HCT116 (cell line): Measurements from ENCODE around the gene TNFRSF25. TPM values are rescaled to one million over a fixed set of nuclear protein-coding genes. Genes with fewer than 3 reads are reported as not detected.

ENCODE experiments used
- ATAC-seq: fragments of 200-7000 bp; cut with Tn5 transposase; 2 replicates; pipeline ENCODE4 v1.9.1; 2020; ENCODE audit warnings: mild to moderate bottlenecking, moderate library complexity
- BruUV-seq: library from RNA; stranded (reverse); fragments of 400-500 nt; replicated peaks from 2 replicates; lab custom pipeline; 2021; lab: Mats Ljungman, UMichigan
- CTCF ChIA-PET: fragments of 300-600 bp; sonication (Branson Sonifier 250); formaldehyde crosslinking; loops from one replicate; lab custom pipeline; 2021; ENCODE audit warnings: antibody characterized with exemption; lab: Charles Lee
- POLR2A ChIA-PET: fragments of 300-600, 350-600 bp; sonication (Branson Sonifier 250); formaldehyde crosslinking; loops from one replicate; lab custom pipeline; 2021; ENCODE audit warnings: antibody characterized with exemption; lab: Charles Lee
- RAD21 ChIA-PET, 2 experiments: fragments of 300-600 bp; sonication (Branson Sonifier 250); formaldehyde crosslinking; loops; one replicate each; lab custom pipeline; 2023; ENCODE audit warnings: low total read pairs in 2 of 2; ENCODE audit not compliant: uncharacterized antibody in 2 of 2, unreplicated experiment in 2 of 2, low non-redundant PET in 1 of 2; lab: Charles Lee
- DNase-seq: peaks from one replicate; pipeline ENCODE4 v3.0.0-alpha.2; 2010; ENCODE audit warnings: low read depth, low spot score
- H2AFZ ChIP-seq: fragments of 200-600 bp; shearing (Covaris generic), sonication (generic); 2 replicates; pipeline ENCODE4 v1.6.1; 2017; ENCODE audit warnings: low read depth, mixed run types, mixed read lengths, antibody characterized with exemption, low read length; ENCODE audit not compliant: poor library complexity, severe bottlenecking
- H3K27ac ChIP-seq: 2 replicates; pipeline ENCODE4 v1.5.1; 2012; ENCODE audit warnings: low read depth, low read length
- H3K27me3 ChIP-seq: fragments of 200-600 bp; sonication (generic); 2 replicates; pipeline ENCODE4 v1.6.1; 2016; ENCODE audit warnings: mixed run types, low read length, mixed read lengths; ENCODE audit not compliant: insufficient read depth
- H3K36me3 ChIP-seq, 2 experiments: fragments of 200-500 bp in 1 of 2; fragments of 200-600 bp in 1 of 2; sonication (Bioruptor generic) in 1 of 2; sonication (generic) in 1 of 2; 2 replicates each; pipeline versions ENCODE4 v1.5.1 to v1.6.1; 2014 to 2016; ENCODE audit warnings: low read length in 2 of 2, inconsistent platforms in 1 of 2, mixed read lengths in 1 of 2, mixed run types in 1 of 2; ENCODE audit not compliant: insufficient read depth in 2 of 2, control insufficient read depth in 1 of 2
- H3K4me1 ChIP-seq, 2 experiments: fragments of 200-600 bp in 1 of 2; sonication (generic) in 1 of 2; 2 replicates each; pipeline versions ENCODE4 v1.5.1 to v1.6.1; 2012 to 2017; ENCODE audit warnings: low read length in 2 of 2, inconsistent platforms in 1 of 2, mild to moderate bottlenecking in 1 of 2, mixed read lengths in 1 of 2, mixed run types in 1 of 2, moderate library complexity in 1 of 2; ENCODE audit not compliant: insufficient read depth in 2 of 2, control insufficient read depth in 1 of 2
- H3K4me2 ChIP-seq: fragments of 200-600 bp; sonication (generic); 2 replicates; pipeline ENCODE4 v1.6.1; 2017; ENCODE audit warnings: mixed run types, low read length, mixed read lengths
- H3K4me3 ChIP-seq, 2 experiments: fragments of 200-600 bp in 1 of 2; sonication (generic) in 1 of 2; replicated peaks in 1 of 2; 2 replicates each; pipeline ENCODE4 v1.5.1; 2011 to 2016; ENCODE audit warnings: low read length in 2 of 2, control low read depth in 1 of 2, low read depth in 1 of 2, mild to moderate bottlenecking in 1 of 2, mixed read lengths in 1 of 2, mixed run types in 1 of 2
- H3K79me2 ChIP-seq: fragments of 200-600 bp; sonication (generic); 2 replicates; pipeline ENCODE4 v1.6.1; 2017; ENCODE audit warnings: mild to moderate bottlenecking, mixed run types, low read length, moderate library complexity, mixed read lengths; ENCODE audit not compliant: insufficient read depth
- H3K9ac ChIP-seq: fragments of 200-600 bp; sonication (generic); 2 replicates; pipeline ENCODE4 v1.6.1; 2016; ENCODE audit warnings: low read length, mixed read lengths
- H3K9me2 ChIP-seq: fragments of 200-600 bp; sonication (generic), shearing (Covaris generic); 2 replicates; pipeline ENCODE4 v1.6.1; 2017; ENCODE audit warnings: mixed run types, mild to moderate bottlenecking, moderate library complexity; ENCODE audit not compliant: insufficient read depth
- H3K9me3 ChIP-seq, 2 experiments: fragments of 200-500 bp in 1 of 2; fragments of 200-600 bp in 1 of 2; sonication (Bioruptor generic) in 1 of 2; sonication (generic) in 1 of 2; 2 replicates each; pipeline ENCODE4 v1.6.1; 2014 to 2017; ENCODE audit warnings: low read length in 2 of 2, mixed read lengths in 2 of 2, inconsistent platforms in 1 of 2, low read depth in 1 of 2, mild to moderate bottlenecking in 1 of 2, mixed run types in 1 of 2, moderate library complexity in 1 of 2; ENCODE audit not compliant: control insufficient read depth in 1 of 2, insufficient read depth in 1 of 2
- H4K20me1 ChIP-seq: fragments of 200-600 bp; sonication (generic), shearing (Covaris generic); 2 replicates; pipeline ENCODE4 v1.6.1; 2017; ENCODE audit warnings: mixed run types, mild to moderate bottlenecking, moderate library complexity; ENCODE audit not compliant: insufficient read depth
- CBX3 ChIP-seq: IDR thresholded peaks from 2 replicates; pipeline ENCODE4 v1.6.1; 2012; ENCODE audit warnings: low read depth
- EGR1 ChIP-seq: IDR thresholded peaks from 2 replicates; pipeline ENCODE4 v1.6.1; 2012; ENCODE audit warnings: low read depth
- ELF1 ChIP-seq: IDR thresholded peaks from 2 replicates; pipeline ENCODE4 v1.6.1; 2012; ENCODE audit warnings: low read depth, borderline replicate concordance
- EZH2 ChIP-seq: fragments of 200-600 bp; sonication (generic); IDR thresholded peaks from 2 replicates; pipeline ENCODE4 v1.6.1; 2017; ENCODE audit warnings: antibody characterized with exemption, mixed run types
- EZH2phosphoT487 ChIP-seq: fragments of 200-600 bp; IDR thresholded peaks from 2 replicates; pipeline ENCODE4 v1.6.1; 2018; ENCODE audit warnings: antibody characterized with exemption, borderline replicate concordance
- FOSL1 ChIP-seq: IDR thresholded peaks from 2 replicates; pipeline ENCODE4 v1.6.1; 2012; ENCODE audit warnings: low read depth
- JUND ChIP-seq: IDR thresholded peaks from 2 replicates; pipeline ENCODE4 v1.6.1; 2012
- POLR2A ChIP-seq: IDR thresholded peaks from 2 replicates; pipeline ENCODE4 v1.7.0; 2011; ENCODE audit warnings: borderline replicate concordance; ENCODE audit not compliant: insufficient read depth, insufficient read length; ENCODE audit errors: extremely low read depth
- POLR2AphosphoS5 ChIP-seq: IDR thresholded peaks from 2 replicates; pipeline ENCODE4 v1.6.1; 2011; ENCODE audit warnings: mild to moderate bottlenecking, low read depth, low read length, moderate library complexity
- RAD21 ChIP-seq: IDR thresholded peaks from 2 replicates; pipeline ENCODE4 v1.6.1; 2012; ENCODE audit warnings: low read depth, mild to moderate bottlenecking
- SP1 ChIP-seq: IDR thresholded peaks from 2 replicates; pipeline ENCODE4 v1.6.1; 2012; ENCODE audit warnings: low read depth
- SRF ChIP-seq: IDR thresholded peaks from 2 replicates; pipeline ENCODE4 v1.6.1; 2012; ENCODE audit warnings: low read depth
- TCF7L2 ChIP-seq: IDR thresholded peaks from 2 replicates; pipeline ENCODE4 v1.7.0; 2011; ENCODE audit warnings: borderline replicate concordance, inconsistent platforms; ENCODE audit not compliant: insufficient read depth, insufficient read length; ENCODE audit errors: extremely low read depth
- YY1 ChIP-seq: IDR thresholded peaks from 2 replicates; pipeline ENCODE4 v1.6.1; 2011; ENCODE audit warnings: low read length, low read depth, moderate library complexity, mild to moderate bottlenecking; ENCODE audit not compliant: insufficient replicate concordance; ENCODE audit errors: extremely low read depth
- ZFX ChIP-seq: fragments of 450-650 bp; IDR thresholded peaks from 2 replicates; pipeline ENCODE4 v1.6.1; 2017
- ZNF274 ChIP-seq: fragments of 200-500 bp; sonication (Bioruptor generic); IDR thresholded peaks from 2 replicates; pipeline ENCODE4 v1.6.1; 2014; ENCODE audit warnings: mild to moderate bottlenecking, low read depth, low read length, inconsistent platforms
- intact Hi-C: fragments of 100-400 bp; cut with micrococcal nuclease; formaldehyde crosslinking; loops from 2 replicates; pipeline ENCODE4 v1.10.0; 2022
- total RNA-seq: library from RNA; stranded (reverse); gene quantifications from one replicate; pipeline ENCODE4 v1.2.1, GENCODE V29; 2021; ENCODE audit not compliant: unreplicated experiment
- TF ChIP-seq, protein P1 (sequence below), 3 experiments: fragments of 200-600 bp in 1 of 3; sonication (generic) in 1 of 3; IDR thresholded peaks in 2 of 3; conservative IDR thresholded peaks in 1 of 3; 2 replicates each; pipeline ENCODE4 v1.5.1; 2012 to 2017; ENCODE audit warnings: low read depth in 2 of 3, low read length in 2 of 3, antibody characterized with exemption in 1 of 3, borderline replicate concordance in 1 of 3, control low read depth in 1 of 3, mild to moderate bottlenecking in 1 of 3, mixed read lengths in 1 of 3, mixed run types in 1 of 3, moderate library complexity in 1 of 3; ENCODE audit not compliant: insufficient read depth in 1 of 3
- TF ChIP-seq, protein P2 (sequence below): IDR thresholded peaks from 2 replicates; pipeline ENCODE4 v1.6.1; 2012

The TNFRSF25 gene
- total RNA-seq, 1 experiment from 2014 or later: 27.5 TPM

DNA sequence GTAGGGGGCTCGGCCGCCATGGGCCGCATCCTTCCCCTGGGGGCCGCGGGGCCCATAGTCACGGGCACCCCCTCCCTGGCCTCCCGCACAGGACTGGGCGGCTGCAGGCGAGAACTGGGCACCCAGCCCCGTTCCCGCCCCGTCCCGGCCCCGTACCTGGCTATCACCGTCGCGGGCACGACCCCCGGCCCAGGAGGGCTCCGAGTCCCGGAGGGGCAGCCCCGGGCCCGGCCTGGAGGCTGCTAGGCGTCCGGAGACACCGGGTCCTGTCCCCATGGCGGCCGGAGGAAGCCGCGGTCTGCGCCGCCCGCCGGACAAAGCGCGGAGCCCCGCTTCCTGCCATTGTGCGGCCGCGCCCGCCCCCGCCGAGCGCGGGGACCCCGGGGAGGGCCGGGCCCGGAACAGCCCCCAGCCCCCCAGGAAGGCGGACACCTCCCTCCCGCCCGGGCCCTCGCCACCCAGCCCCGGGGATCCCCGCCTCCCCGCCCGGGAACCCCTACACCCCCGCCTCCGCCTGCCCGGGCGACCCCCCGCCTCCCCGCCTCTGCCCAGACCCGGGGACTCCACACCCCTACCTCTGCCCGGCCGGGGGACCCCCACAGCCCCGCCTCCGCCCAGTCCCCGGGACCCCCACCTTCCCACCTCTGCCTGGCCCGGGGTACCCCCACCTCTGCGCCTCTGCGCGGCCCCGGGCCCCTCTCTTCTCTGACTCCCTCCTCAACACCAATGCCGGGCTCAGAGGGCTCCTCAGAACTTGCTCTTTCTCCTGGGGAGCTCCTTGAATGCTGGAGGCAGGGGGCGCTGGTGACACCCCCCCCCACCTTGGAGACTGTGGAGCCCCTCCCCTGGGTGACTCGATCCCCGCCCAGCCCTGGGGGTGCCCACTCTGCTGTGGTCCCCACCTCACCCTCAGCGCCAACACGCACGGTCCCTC is 19.5 kb upstream of the TNFRSF25 start:
- TF ChIP-seq POLR2A (no peak), ELF1 (no peak), ZFX (no peak), FOSL1 (no peak), EZH2 (no peak), ZNF274 (no peak), JUND (no peak), EZH2phosphoT487 (no peak), TCF7L2 (no peak), POLR2AphosphoS5 (no peak), CBX3 (no peak), EGR1 (no peak), YY1 (no peak), RAD21 (no peak), SRF (no peak), SP1 (no peak)
- TF ChIP-seq, protein P1, sequence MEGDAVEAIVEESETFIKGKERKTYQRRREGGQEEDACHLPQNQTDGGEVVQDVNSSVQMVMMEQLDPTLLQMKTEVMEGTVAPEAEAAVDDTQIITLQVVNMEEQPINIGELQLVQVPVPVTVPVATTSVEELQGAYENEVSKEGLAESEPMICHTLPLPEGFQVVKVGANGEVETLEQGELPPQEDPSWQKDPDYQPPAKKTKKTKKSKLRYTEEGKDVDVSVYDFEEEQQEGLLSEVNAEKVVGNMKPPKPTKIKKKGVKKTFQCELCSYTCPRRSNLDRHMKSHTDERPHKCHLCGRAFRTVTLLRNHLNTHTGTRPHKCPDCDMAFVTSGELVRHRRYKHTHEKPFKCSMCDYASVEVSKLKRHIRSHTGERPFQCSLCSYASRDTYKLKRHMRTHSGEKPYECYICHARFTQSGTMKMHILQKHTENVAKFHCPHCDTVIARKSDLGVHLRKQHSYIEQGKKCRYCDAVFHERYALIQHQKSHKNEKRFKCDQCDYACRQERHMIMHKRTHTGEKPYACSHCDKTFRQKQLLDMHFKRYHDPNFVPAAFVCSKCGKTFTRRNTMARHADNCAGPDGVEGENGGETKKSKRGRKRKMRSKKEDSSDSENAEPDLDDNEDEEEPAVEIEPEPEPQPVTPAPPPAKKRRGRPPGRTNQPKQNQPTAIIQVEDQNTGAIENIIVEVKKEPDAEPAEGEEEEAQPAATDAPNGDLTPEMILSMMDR (IDR thresholded peaks at IDR 0.05 in 2 of 3, conservative IDR thresholded peaks at IDR 0.05 in 1 of 3; ENCODE audit: borderline replicate concordance in 1 of 3, insufficient read depth in 1 of 3, low read depth in 2 of 3, low read length in 2 of 3): no peak
- TF ChIP-seq, protein P2, sequence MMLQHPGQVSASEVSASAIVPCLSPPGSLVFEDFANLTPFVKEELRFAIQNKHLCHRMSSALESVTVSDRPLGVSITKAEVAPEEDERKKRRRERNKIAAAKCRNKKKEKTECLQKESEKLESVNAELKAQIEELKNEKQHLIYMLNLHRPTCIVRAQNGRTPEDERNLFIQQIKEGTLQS: no peak
- intact Hi-C loops: loop anchor here (1.0 to 5.0 kb wide), 2 partner anchors 38 to 732 kb away; no protein-coding TSS in a partner anchor
- no peak overlapping the region for H3K27ac ChIP-seq
- no peak for DNase-seq
- ChIA-PET CTCF (interaction anchor here (0.6 kb wide), 1 partner anchor 13 kb away, joined by 4 read pairs; no protein-coding TSS in a partner anchor), POLR2A (no interaction called here), RAD21 (no interaction called here)
- peaks cover 5% of the 10 kb centered on the region; the same call in 1 of the 2 replicates for H3K79me2 ChIP-seq
- H3K9me3 ChIP-seq: no peaks in the 10 kb centered on the region
- H3K4me1 ChIP-seq: peaks cover 17 to 31% of the 10 kb centered on the region in 2 experiments; a peak in 3 of 4 replicates
- H3K9me2 ChIP-seq: no peaks in the 10 kb centered on the region
- H3K4me3 ChIP-seq: no peak overlapping the region
- no peak overlapping the region for H2AFZ ChIP-seq
- BruUV-seq: no TSS peak
- H3K4me2 ChIP-seq: no peak overlapping the region
- H3K36me3 ChIP-seq: no peaks in the 10 kb centered on the region
- H4K20me1 ChIP-seq: no peaks in the 10 kb centered on the region
- no peaks in the 10 kb centered on the region for H3K27me3 ChIP-seq
- ATAC-seq: no peak
- 0 out of 2 replicates have a peak overlapping the region, but pooled peaks have one; percentile 32 for H3K9ac ChIP-seq
